Measurements from ENCODE around the gene PPP1R8.

DNA sequence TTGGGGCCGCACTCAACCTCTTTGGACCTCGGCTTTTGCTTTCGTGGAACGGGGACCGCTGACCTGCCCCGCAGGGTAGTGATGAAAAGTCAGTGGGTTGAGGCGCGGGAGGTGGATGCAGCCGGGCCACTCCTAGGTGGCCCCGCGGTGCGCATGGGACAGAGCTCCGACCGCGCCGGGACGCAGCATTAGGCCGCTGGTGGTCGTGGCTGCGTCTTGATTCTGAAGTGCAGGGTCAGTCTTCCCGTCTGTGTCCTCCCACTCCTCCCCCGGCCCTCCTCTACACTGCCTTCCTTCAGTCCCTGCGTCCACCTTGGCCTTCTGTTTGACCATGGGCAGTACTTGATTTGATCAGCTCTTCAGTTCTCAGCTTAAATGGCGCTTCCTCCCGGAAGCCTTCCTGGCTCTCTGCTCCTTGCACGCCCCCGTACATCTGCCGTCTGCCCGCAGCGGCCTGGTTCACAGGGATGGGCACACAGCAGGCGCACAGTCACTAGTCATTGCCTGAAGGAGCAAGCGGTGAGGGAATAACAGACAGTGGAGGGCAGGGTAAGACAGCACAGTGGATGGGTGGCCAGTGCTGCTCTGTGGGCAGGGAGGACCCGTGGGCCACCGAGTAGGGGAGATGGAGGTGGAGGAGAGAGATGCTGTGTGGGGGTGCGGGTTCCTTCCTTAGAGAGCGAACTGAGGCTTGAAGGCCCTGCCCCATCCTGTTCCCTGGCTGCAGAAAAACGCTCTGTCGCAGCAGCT, 42.4 kb downstream of the PPP1R8 start:
- TF ChIP-seq EZH2 (IDR thresholded peaks at IDR 0.05; ENCODE audit: borderline replicate concordance, low read depth, low read length, severe bottlenecking): no peak
- TF ChIP-seq, protein P1, sequence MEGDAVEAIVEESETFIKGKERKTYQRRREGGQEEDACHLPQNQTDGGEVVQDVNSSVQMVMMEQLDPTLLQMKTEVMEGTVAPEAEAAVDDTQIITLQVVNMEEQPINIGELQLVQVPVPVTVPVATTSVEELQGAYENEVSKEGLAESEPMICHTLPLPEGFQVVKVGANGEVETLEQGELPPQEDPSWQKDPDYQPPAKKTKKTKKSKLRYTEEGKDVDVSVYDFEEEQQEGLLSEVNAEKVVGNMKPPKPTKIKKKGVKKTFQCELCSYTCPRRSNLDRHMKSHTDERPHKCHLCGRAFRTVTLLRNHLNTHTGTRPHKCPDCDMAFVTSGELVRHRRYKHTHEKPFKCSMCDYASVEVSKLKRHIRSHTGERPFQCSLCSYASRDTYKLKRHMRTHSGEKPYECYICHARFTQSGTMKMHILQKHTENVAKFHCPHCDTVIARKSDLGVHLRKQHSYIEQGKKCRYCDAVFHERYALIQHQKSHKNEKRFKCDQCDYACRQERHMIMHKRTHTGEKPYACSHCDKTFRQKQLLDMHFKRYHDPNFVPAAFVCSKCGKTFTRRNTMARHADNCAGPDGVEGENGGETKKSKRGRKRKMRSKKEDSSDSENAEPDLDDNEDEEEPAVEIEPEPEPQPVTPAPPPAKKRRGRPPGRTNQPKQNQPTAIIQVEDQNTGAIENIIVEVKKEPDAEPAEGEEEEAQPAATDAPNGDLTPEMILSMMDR (IDR thresholded peaks at IDR 0.05; ENCODE audit: borderline replicate concordance, extremely low read depth, low read length, poor library complexity, severe bottlenecking): no peak
